Measurements from ENCODE around the gene COG1. TPM values are rescaled to one million over a fixed set of nuclear protein-coding genes. Genes with fewer than 3 reads are reported as not detected.

Gene COG1
- total RNA-seq, 2 experiments from 2014 or later, result 83.0 to 86.2 TPM

DNA sequence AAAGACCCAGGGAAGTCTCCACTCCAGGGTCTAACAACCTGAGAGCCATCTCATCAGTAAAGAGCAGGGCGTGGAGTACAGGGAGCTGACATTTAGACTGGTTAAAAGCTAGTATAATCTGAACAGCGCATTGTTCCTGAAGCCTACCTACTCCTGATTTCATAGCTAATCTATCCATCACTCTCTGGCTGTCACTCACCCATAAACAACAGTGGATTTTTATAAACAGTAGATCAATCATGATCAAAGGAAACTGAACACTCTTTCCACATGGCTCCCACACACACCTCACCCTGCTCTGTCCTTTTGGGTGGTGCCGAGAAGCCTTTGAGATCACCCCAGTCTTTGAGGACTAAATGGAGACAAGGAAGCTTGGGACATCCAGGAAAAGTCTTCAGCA, 13.0 kb upstream of the COG1 start:
- TF ChIP-seq, protein P1, sequence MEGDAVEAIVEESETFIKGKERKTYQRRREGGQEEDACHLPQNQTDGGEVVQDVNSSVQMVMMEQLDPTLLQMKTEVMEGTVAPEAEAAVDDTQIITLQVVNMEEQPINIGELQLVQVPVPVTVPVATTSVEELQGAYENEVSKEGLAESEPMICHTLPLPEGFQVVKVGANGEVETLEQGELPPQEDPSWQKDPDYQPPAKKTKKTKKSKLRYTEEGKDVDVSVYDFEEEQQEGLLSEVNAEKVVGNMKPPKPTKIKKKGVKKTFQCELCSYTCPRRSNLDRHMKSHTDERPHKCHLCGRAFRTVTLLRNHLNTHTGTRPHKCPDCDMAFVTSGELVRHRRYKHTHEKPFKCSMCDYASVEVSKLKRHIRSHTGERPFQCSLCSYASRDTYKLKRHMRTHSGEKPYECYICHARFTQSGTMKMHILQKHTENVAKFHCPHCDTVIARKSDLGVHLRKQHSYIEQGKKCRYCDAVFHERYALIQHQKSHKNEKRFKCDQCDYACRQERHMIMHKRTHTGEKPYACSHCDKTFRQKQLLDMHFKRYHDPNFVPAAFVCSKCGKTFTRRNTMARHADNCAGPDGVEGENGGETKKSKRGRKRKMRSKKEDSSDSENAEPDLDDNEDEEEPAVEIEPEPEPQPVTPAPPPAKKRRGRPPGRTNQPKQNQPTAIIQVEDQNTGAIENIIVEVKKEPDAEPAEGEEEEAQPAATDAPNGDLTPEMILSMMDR (IDR thresholded peaks at IDR 0.05), result no peak
- no peak for DNase-seq
- H3K36me3 ChIP-seq (ENCODE audit: insufficient read depth, low read length), result no peaks in the 10 kb centered on the region
- Mint-ChIP-seq H3K4me1 (ENCODE audit: low read depth) (no peaks in the 10 kb centered on the region), H3K27ac (no peak overlapping the region), H3K36me3 (ENCODE audit: low read depth) (no peaks in the 10 kb centered on the region), H3K4me3 (no peak overlapping the region), H3K27me3 (no peaks in the 10 kb centered on the region), H3K9me3 (no peaks in the 10 kb centered on the region)
- ChIA-PET POLR2A (no interaction called here), CTCF (interaction anchor here (0.7 kb wide), 1 partner anchor 641 kb away, joined by 3 read pairs; no protein-coding TSS in a partner anchor)
- intact Hi-C loops (cut with DNase I, micrococcal nuclease), result no loop called here
- no peaks in the 10 kb centered on the region for H3K4me1 ChIP-seq (ENCODE audit: insufficient read depth, low read length)
- no peak overlapping the region for H3K27ac ChIP-seq (ENCODE audit: low read depth in 1 of 2, low read length in 2 of 2)
- H3K9me3 ChIP-seq (ENCODE audit: control insufficient read depth in 1 of 2, insufficient read depth in 1 of 2, low read length in 2 of 2), result no peaks in the 10 kb centered on the region
- no peak for ATAC-seq (ENCODE audit: poor library complexity)
- H3K27me3 ChIP-seq (ENCODE audit: control insufficient read depth in 1 of 2, insufficient read depth in 2 of 2, low read length in 2 of 2), result no peaks in the 10 kb centered on the region
- no peak overlapping the region for H3K4me3 ChIP-seq (ENCODE audit: low read length)

DNA sequence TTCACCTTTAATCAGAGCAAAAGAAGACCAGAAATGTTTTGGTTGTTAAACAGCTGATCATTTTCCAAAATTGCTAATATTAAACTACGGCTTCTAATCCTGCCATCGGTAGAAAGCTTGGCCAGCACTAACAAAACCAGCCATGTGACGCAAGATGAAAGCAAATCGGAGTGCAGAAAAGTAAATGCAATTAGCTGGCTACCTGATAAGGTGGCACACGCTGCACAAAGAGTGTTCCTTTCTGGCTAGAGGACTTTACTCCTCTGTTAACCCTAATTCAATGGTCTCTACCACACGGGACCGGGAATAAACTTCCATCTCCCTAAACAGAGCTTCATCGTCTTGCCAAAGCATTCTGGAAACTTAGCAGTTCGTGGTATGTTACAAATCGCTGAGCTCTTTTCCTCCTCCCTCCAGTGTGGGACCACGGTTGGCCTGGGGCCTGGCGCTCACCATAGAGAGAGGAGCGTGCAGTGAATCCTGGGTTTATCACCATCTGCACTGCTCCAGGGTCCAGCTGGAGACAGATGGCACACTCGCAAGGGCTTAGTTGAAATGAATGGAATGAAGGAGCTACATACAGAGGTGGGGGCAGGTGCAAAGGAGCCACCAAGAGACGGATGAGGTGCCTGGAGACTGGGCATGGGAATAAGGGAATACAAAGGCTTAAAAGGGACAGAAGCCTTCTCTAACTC, 10.1 kb upstream of the COG1 start:
- Histone ChIP-seq H3K4me1 (ENCODE audit: insufficient read depth, low read length) (no peaks in the 10 kb centered on the region), H3K9me3 (ENCODE audit: control insufficient read depth in 1 of 2, insufficient read depth in 1 of 2, low read length in 2 of 2) (no peaks in the 10 kb centered on the region), H3K4me3 (ENCODE audit: low read length) (no peak overlapping the region), H3K36me3 (ENCODE audit: insufficient read depth, low read length) (no peaks in the 10 kb centered on the region), H3K27me3 (ENCODE audit: control insufficient read depth in 1 of 2, insufficient read depth in 2 of 2, low read length in 2 of 2) (no peaks in the 10 kb centered on the region), H3K27ac (ENCODE audit: low read depth in 1 of 2, low read length in 2 of 2) (no peak overlapping the region)
- intact Hi-C loops (cut with DNase I, micrococcal nuclease), result no loop called here
- DNase-seq (no peak), ATAC-seq (ENCODE audit: poor library complexity) (no peak)
- Mint-ChIP-seq H3K36me3 (ENCODE audit: low read depth) (no peaks in the 10 kb centered on the region), H3K4me1 (ENCODE audit: low read depth) (no peaks in the 10 kb centered on the region), H3K27ac (no peak overlapping the region), H3K4me3 (no peak overlapping the region), H3K27me3 (no peaks in the 10 kb centered on the region), H3K9me3 (no peaks in the 10 kb centered on the region)
- CTCF ChIA-PET, result no interaction called here
- TF ChIP-seq, protein P1 (IDR thresholded peaks at IDR 0.05), result no peak
- POLR2A ChIA-PET, result no interaction called here

DNA sequence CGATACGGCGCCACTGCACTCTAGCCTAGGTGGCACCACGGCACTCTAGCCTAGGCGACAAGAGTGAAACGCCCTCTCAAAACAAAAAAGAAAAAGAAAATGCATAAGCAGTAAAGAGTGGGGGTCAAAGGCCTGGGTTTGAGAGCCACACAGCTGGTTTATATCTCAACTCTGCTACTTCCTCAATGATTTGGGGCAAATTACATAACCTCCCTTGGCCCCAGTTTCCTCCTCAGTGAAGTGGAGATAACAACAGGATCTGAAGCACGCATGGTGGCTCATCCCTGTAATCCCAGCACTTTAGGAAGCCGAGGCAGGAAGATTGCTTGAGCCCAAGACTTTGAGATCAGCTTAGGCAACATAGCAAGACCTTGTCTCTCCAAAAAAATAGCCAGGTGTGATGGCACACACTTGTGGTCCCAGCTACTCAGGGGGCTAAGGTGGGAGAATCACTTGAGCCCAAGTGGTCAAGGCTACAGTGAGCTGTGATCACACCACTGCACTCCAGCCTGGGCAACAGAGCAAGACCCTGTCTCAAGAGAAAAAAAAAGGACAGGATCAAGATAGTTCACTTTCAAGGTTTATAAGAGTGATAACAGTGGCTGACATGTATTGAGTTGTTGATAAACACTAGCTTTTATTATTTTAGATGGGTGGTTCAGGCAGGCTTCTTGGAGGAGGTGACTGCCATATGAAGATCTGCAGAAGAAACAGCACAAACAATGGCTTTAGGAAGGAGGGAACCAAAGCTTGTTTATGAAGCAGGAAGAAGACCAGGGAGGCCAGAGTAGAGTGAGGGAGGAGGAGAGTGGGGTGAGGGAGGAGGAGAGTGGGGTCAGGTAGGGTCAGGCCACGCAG, 8.5 kb upstream of the COG1 start:
- ATAC-seq (ENCODE audit: poor library complexity) (no peak), DNase-seq (no peak)
- TF ChIP-seq, protein P1 (IDR thresholded peaks at IDR 0.05), result no peak
- Mint-ChIP-seq H3K4me1 (ENCODE audit: low read depth) (no peaks in the 10 kb centered on the region), H3K27me3 (no peaks in the 10 kb centered on the region), H3K4me3 (no peak overlapping the region), H3K27ac (no peak overlapping the region), H3K9me3 (no peaks in the 10 kb centered on the region), H3K36me3 (ENCODE audit: low read depth) (no peaks in the 10 kb centered on the region)
- intact Hi-C loops (cut with DNase I, micrococcal nuclease), result no loop called here
- POLR2A ChIA-PET, result no interaction called here
- CTCF ChIA-PET, result no interaction called here
- Histone ChIP-seq H3K4me1 (ENCODE audit: insufficient read depth, low read length) (no peaks in the 10 kb centered on the region), H3K36me3 (ENCODE audit: insufficient read depth, low read length) (no peaks in the 10 kb centered on the region), H3K27ac (ENCODE audit: low read depth in 1 of 2, low read length in 2 of 2) (no peak overlapping the region), H3K27me3 (ENCODE audit: control insufficient read depth in 1 of 2, insufficient read depth in 2 of 2, low read length in 2 of 2) (no peaks in the 10 kb centered on the region), H3K4me3 (ENCODE audit: low read length) (no peak overlapping the region), H3K9me3 (ENCODE audit: control insufficient read depth in 1 of 2, insufficient read depth in 1 of 2, low read length in 2 of 2) (no peaks in the 10 kb centered on the region)
